CD4-positive, CD25-positive, alpha-beta regulatory T cell (primary cell): ENCODE results near the gene KRTAP6-3. TPM values are rescaled to one million over a fixed set of nuclear protein-coding genes. Genes with fewer than 3 reads are reported as not detected.

Experiments
- ATAC-seq, 2 donors: fragments of 150-1000 bp; cut with Tn5 transposase; one replicate each; pipeline ENCODE4 v1.10.0; 2021; ENCODE audit warnings: low read depth in 2 of 2, moderate number of reproducible peaks in 2 of 2, moderate library complexity in 1 of 2
- DNase-seq, 3 donors: peaks; one replicate each; pipeline versions ENCODE4 v3.0.0 to v3.0.0-alpha.2; 2012 to 2022; ENCODE audit warnings: mixed read lengths in 1 of 3
- H3K27ac ChIP-seq: one replicate; pipeline ENCODE4 v1.7.0; 2013; ENCODE audit warnings: mild to moderate bottlenecking, low read length; ENCODE audit not compliant: insufficient read depth, poor library complexity, severe bottlenecking
- H3K27me3 ChIP-seq: one replicate; pipeline ENCODE4 v1.7.0; 2013; ENCODE audit warnings: low read length; ENCODE audit not compliant: control insufficient read depth, insufficient read depth
- H3K36me3 ChIP-seq: one replicate; pipeline ENCODE4 v1.7.0; 2013; ENCODE audit warnings: mild to moderate bottlenecking, low read length, moderate library complexity; ENCODE audit not compliant: control insufficient read depth, insufficient read depth
- H3K4me1 ChIP-seq: 2 replicates; pipeline ENCODE4 v1.7.0; 2013; ENCODE audit warnings: mild to moderate bottlenecking, low read length; ENCODE audit not compliant: insufficient read depth, control insufficient read depth, poor library complexity, severe bottlenecking
- H3K4me3 ChIP-seq: one replicate; pipeline ENCODE4 v1.7.0; 2013; ENCODE audit warnings: low read depth, mild to moderate bottlenecking, low read length, moderate library complexity
- H3K9me3 ChIP-seq, 2 experiments: 1 replicate in 1 of 2; 2 replicates in 1 of 2; pipeline ENCODE4 v1.7.0; 2013; ENCODE audit warnings: low read length in 2 of 2, mild to moderate bottlenecking in 1 of 2, moderate library complexity in 1 of 2; ENCODE audit not compliant: control insufficient read depth in 2 of 2
- H3K27ac Mint-ChIP-seq, 3 donors: one replicate each; pipeline ENCODE4 v1.8.0; 2020 to 2022; ENCODE audit warnings: mild to moderate bottlenecking in 3 of 3, mixed read lengths in 3 of 3, moderate library complexity in 2 of 3
- H3K27me3 Mint-ChIP-seq: one replicate; pipeline ENCODE4 v1.8.0; 2022; ENCODE audit warnings: mild to moderate bottlenecking, mixed read lengths
- H3K36me3 Mint-ChIP-seq: one replicate; pipeline ENCODE4 v1.8.0; 2020; ENCODE audit warnings: mixed read lengths
- H3K4me1 Mint-ChIP-seq, 4 donors: one replicate each; pipeline ENCODE4 v1.8.0; 2020 to 2022; ENCODE audit warnings: mixed read lengths in 4 of 4, mild to moderate bottlenecking in 1 of 4
- H3K4me3 Mint-ChIP-seq, 4 donors: one replicate each; pipeline ENCODE4 v1.8.0; 2020 to 2022; ENCODE audit warnings: mild to moderate bottlenecking in 4 of 4, mixed read lengths in 4 of 4, moderate library complexity in 3 of 4
- H3K9me3 Mint-ChIP-seq, 7 donors: one replicate each; pipeline ENCODE4 v1.8.0; 2020 to 2022; ENCODE audit warnings: mixed read lengths in 7 of 7, mild to moderate bottlenecking in 3 of 7, moderate library complexity in 2 of 7
- polyA plus RNA-seq, 4 donors: library from polyadenylated mRNA; unstranded; fragments of 300-500 nt; fragmentation: Illumina TruSeq; gene quantifications; one replicate each; pipeline ENCODE4 v1.2.3, GENCODE V29; 2021
- total RNA-seq: library from RNA; stranded (reverse); gene quantifications from one replicate; pipeline ENCODE4 v1.2.3, GENCODE V29; 2022

Gene KRTAP6-3
- total and polyA plus RNA-seq, 5 donors from 2014 or later = not detected

- ATAC-seq = no peak
Observed at GRCh38 chr21:30577766-30578165, 14.5 kb upstream of the KRTAP6-3 start.

GRCh38 chr21:30579346-30579745 is 12.9 kb upstream of the KRTAP6-3 start:
- Mint-ChIP-seq H3K4me1 (no peaks in the 10 kb centered on the region), H3K27ac (no peak overlapping the region), H3K4me3 (no peak overlapping the region), H3K27me3 (no peaks in the 10 kb centered on the region), H3K36me3 (no peaks in the 10 kb centered on the region), H3K9me3 (no peaks in the 10 kb centered on the region)
- Histone ChIP-seq H3K36me3 (no peaks in the 10 kb centered on the region), H3K4me1 (no peaks in the 10 kb centered on the region), H3K27ac (no peak overlapping the region), H3K9me3 (no peaks in the 10 kb centered on the region), H3K27me3 (no peaks in the 10 kb centered on the region), H3K4me3 (no peak overlapping the region)
- no peak for ATAC-seq
- no peak for DNase-seq

More at GRCh38 chr21:30577766-30578165, 14.5 kb upstream of the KRTAP6-3 start:
- H3K27ac ChIP-seq = no peak overlapping the region
- H3K27me3 ChIP-seq = no peaks in the 10 kb centered on the region
- no peak for DNase-seq
- no peaks in the 10 kb centered on the region for H3K4me1 Mint-ChIP-seq
- H3K27ac Mint-ChIP-seq = no peak overlapping the region
- no peaks in the 10 kb centered on the region for H3K27me3 Mint-ChIP-seq
- H3K4me1 ChIP-seq = no peaks in the 10 kb centered on the region
- H3K9me3 Mint-ChIP-seq = no peaks in the 10 kb centered on the region
- no peak overlapping the region for H3K4me3 Mint-ChIP-seq
- no peak overlapping the region for H3K4me3 ChIP-seq
- no peaks in the 10 kb centered on the region for H3K36me3 Mint-ChIP-seq
- H3K36me3 ChIP-seq = no peaks in the 10 kb centered on the region
- no peaks in the 10 kb centered on the region for H3K9me3 ChIP-seq

- ATAC-seq = no peak
- H3K27ac ChIP-seq = no peak overlapping the region
- no peaks in the 10 kb centered on the region for H3K4me1 Mint-ChIP-seq
Observed at GRCh38 chr21:30580132-30580531, 12.1 kb upstream of the KRTAP6-3 start.

DNA sequence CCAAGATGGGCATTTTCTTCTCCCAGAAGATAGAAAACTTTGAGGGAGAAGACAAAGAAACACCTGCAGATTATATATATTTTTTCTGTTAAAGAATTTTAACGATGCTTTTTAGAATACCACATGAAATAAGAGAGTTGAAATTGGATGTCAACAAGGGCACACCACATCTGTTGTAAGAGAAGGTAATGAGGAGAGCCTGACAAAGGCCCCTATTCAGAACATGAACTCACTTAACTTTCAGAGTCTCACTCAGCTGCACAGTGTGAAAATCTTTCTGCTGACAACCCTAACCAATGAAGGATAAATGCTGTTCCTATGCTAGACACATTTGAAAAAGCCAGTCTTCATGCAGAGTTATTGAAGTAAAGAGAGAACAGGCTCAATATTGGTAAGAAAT is 9.4 kb upstream of the KRTAP6-3 start:
- Mint-ChIP-seq H3K4me1 (no peaks in the 10 kb centered on the region), H3K27me3 (no peaks in the 10 kb centered on the region), H3K9me3 (no peaks in the 10 kb centered on the region), H3K4me3 (no peak overlapping the region), H3K27ac (no peak overlapping the region), H3K36me3 (no peaks in the 10 kb centered on the region)
- Histone ChIP-seq H3K27me3 (no peaks in the 10 kb centered on the region), H3K36me3 (no peaks in the 10 kb centered on the region), H3K9me3 (no peaks in the 10 kb centered on the region), H3K4me1 (no peaks in the 10 kb centered on the region), H3K27ac (no peak overlapping the region), H3K4me3 (no peak overlapping the region)
- ATAC-seq (no peak), DNase-seq (no peak)

More at GRCh38 chr21:30580132-30580531, 12.1 kb upstream of the KRTAP6-3 start:
- H3K27me3 ChIP-seq = no peaks in the 10 kb centered on the region
- Mint-ChIP-seq H3K36me3 (no peaks in the 10 kb centered on the region), H3K9me3 (no peaks in the 10 kb centered on the region), H3K27ac (no peak overlapping the region), H3K4me3 (no peak overlapping the region), H3K27me3 (no peaks in the 10 kb centered on the region)
- DNase-seq = no peak
- H3K36me3 ChIP-seq = no peaks in the 10 kb centered on the region
- no peak overlapping the region for H3K4me3 ChIP-seq
- no peaks in the 10 kb centered on the region for H3K4me1 ChIP-seq
- no peaks in the 10 kb centered on the region for H3K9me3 ChIP-seq

GRCh38 chr21:30590297-30590696 is 1.9 kb upstream of the KRTAP6-3 start, which contains the start of gene KRTAP22-2:
Gene KRTAP22-2 (minus strand): TSS chr21:30590397.
- no peak within 1 kb of the TSS for H3K27ac ChIP-seq
- H3K27me3 ChIP-seq = no peaks in the 10 kb centered on the region
- no peak within 1 kb of the TSS for H3K4me3 ChIP-seq
- H3K4me1 ChIP-seq = no peaks in the 10 kb centered on the region
- DNase-seq = no peak
- no peaks in the 10 kb centered on the region for H3K36me3 Mint-ChIP-seq
- no peaks in the 10 kb centered on the region for H3K27me3 Mint-ChIP-seq
- no peaks in the 10 kb centered on the region for H3K4me1 Mint-ChIP-seq
- H3K4me3 Mint-ChIP-seq = no peak within 1 kb of the TSS
- no peak for ATAC-seq
- no peaks in the 10 kb centered on the region for H3K9me3 ChIP-seq
- H3K9me3 Mint-ChIP-seq = peaks cover 0 to 5% (median 0%) of the 10 kb centered on the region in 7 donors
- no peak within 1 kb of the TSS for H3K27ac Mint-ChIP-seq
- no peaks in the 10 kb centered on the region for H3K36me3 ChIP-seq

DNA sequence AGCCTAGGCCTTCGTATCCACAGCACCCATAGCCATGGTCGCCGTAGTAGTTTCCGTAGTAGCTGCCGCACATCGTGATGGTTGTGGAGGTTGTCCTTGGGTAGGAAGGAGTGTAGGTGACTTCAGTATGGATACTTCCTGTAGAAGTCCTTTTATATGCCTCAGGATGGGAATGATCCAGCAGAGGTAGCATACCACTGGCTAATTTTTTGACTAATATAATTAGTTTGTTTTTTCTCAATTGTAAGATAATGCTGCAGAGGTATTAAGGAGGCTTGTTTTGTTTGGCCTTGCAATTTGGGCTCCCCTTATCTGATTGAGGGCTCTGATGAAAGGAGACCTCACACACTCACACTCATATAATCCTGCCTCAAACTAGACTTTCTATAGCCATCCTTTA is 6.6 kb downstream of the KRTAP6-3 start, which contains the start of gene KRTAP6-2:
TSS of gene KRTAP6-2 (minus strand) at position 101 of the 400 bp plus-strand sequence. CDS start at position 73, 28 bp downstream.
- DNase-seq (no peak), ATAC-seq (no peak)
- Histone ChIP-seq H3K9me3 (no peaks in the 10 kb centered on the region), H3K4me1 (no peaks in the 10 kb centered on the region), H3K36me3 (no peaks in the 10 kb centered on the region), H3K27me3 (no peaks in the 10 kb centered on the region), H3K27ac (no peak within 1 kb of the TSS), H3K4me3 (no peak within 1 kb of the TSS)
- no peak within 1 kb of the TSS for H3K27ac Mint-ChIP-seq
- peaks cover 0 to 11% (median 3%) of the 10 kb centered on the region in 7 donors for H3K9me3 Mint-ChIP-seq
- no peaks in the 10 kb centered on the region for H3K27me3 Mint-ChIP-seq
- no peaks in the 10 kb centered on the region for H3K4me1 Mint-ChIP-seq
- H3K4me3 Mint-ChIP-seq = no peak within 1 kb of the TSS
- H3K36me3 Mint-ChIP-seq = no peaks in the 10 kb centered on the region

DNA sequence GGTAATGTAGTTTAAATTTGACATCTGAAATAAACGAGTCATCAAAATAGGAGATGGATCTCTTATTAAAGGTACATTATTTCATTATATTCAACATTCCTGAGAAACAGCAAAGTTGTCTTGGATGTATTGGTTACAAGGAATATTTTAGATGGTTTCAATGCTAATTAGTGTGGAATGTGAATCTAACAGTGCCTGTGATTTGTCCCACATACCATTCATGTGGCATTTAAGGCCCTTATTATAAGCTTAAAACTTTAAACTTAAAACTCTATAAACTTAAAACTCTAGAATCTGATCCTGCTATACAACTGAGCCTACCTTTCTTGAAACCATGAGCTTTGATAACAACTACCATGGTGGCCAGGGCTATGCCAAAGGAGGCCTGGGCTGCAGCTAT is 8.5 kb downstream of the KRTAP6-3 start, which contains the start of gene KRTAP22-1:
TSS of gene KRTAP22-1 (plus strand) at position 301 of the 400 bp plus-strand sequence.
- Mint-ChIP-seq H3K27me3 (peaks cover 4% of the 10 kb centered on the region), H3K9me3 (peaks cover 0 to 10% (median 3%) of the 10 kb centered on the region in 7 donors), H3K36me3 (no peaks in the 10 kb centered on the region), H3K4me1 (no peaks in the 10 kb centered on the region), H3K27ac (no peak within 1 kb of the TSS), H3K4me3 (no peak within 1 kb of the TSS)
- no peak for ATAC-seq
- Histone ChIP-seq H3K4me3 (no peak within 1 kb of the TSS), H3K9me3 (no peaks in the 10 kb centered on the region), H3K36me3 (no peaks in the 10 kb centered on the region), H3K27me3 (no peaks in the 10 kb centered on the region), H3K27ac (no peak within 1 kb of the TSS), H3K4me1 (no peaks in the 10 kb centered on the region)
- DNase-seq = no peak

GRCh38 chr21:30605968-30606367 is 13.7 kb downstream of the KRTAP6-3 start:
- H3K9me3 Mint-ChIP-seq = peaks cover 0 to 13% (median 3%) of the 10 kb centered on the region in 7 donors

More at GRCh38 chr21:30605968-30606367, 13.7 kb downstream of the KRTAP6-3 start:
- DNase-seq (no peak), ATAC-seq (no peak)
- Histone ChIP-seq H3K27ac (no peak overlapping the region), H3K27me3 (no peaks in the 10 kb centered on the region), H3K4me3 (no peak overlapping the region), H3K9me3 (no peaks in the 10 kb centered on the region), H3K36me3 (no peaks in the 10 kb centered on the region), H3K4me1 (no peaks in the 10 kb centered on the region)
- Mint-ChIP-seq H3K36me3 (no peaks in the 10 kb centered on the region), H3K4me1 (no peaks in the 10 kb centered on the region), H3K27me3 (peaks cover 4% of the 10 kb centered on the region), H3K27ac (no peak overlapping the region), H3K4me3 (no peak overlapping the region)
